NCI-H2196 treated with DMSO at 0.1 percent for 48 hours (cell line): ENCODE data around the gene COX7A2L.

Experiments used
- DNase-seq: peaks from one replicate; lab custom pipeline; 2025; ENCODE audit not compliant: unreplicated experiment; lab: John Stamatoyannopoulos, UW

Gene COX7A2L

DNA sequence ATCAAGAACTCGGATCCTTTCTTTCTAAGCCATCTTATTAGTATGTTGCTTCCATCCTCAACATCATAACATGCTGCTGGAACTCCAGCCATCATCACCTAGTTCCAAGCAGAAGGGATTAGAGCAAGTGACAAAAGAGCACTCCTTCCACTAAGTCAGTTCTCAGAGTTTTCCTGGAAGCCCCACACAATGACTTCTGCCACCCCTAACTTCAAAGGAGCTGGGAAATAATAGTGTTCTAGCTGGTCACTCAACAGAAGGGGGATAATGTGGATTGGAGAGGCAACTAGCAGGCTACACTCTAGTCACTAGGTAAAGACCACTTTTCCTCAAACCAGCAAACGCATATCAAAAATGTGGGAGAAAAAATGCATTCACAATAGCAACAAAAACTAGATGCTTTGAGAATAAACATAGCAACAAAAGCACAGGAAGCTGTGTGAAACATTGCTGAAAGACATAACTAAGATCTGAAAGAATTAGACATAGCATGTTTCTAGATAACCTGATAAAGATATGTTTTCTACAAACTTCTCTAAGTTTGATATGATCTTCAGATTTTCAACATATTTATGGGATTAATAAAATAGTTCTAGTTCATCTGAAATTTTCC, 39.5 kb downstream of the COX7A2L start:
- DNase-seq = no peak

GRCh38 chr2:42319265-42319664, 41.8 kb downstream of the COX7A2L start:
- DNase-seq = no peak

DNA sequence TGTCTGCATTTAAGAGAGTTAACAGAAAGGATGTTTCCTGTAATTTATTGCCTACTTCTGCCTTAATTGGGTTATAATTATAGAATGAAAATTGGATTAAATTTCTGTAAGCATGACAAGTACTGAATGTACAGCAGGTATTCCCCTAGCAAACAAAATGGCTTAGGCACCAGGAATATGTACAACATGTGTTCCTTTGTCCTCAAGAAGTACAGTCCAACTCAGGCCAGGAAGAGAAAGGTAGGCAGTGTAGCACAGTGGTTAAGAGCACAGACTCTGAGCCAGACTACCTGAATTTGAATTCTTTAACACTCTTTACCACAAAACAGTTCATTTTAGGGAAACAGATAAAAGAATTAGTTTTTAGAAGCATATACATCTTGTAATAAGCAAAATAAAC, 43.1 kb downstream of the COX7A2L start:
- DNase-seq = no peak

- DNase-seq = no peak
Measured at GRCh38 chr2:42317486-42317885, 43.5 kb downstream of the COX7A2L start.

- DNase-seq = no peak
Measured at GRCh38 chr2:42316910-42317309, 44.1 kb downstream of the COX7A2L start.

- DNase-seq = no peak
Measured at GRCh38 chr2:42315844-42316470, 45.1 kb downstream of the COX7A2L start.

DNA sequence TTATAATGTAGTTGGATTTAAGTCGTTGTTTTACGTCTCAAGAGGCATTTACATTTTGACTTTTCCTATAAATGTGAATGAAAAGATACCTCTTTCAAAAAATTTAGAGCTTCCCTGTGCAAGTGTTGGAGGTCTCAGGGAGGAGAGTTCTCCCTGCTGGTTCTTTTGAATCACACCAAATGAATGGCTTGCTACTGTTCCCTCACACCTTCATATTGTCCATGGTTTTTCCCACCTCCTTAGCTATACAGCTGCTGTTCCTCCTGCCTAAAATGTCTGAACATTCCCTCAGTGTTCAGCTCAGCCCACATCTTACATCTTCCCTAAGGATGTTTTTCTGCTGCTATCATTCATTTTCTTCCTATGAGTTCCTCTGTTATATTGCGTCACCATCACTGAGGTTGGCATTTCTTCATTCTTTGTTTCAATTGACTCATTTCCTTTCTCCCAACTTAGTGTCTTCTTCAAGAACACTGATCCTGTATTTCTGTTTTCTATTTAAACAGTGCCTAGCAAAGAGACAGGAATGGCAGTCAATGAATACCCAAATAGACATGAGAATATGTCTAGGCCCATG, 46.0 kb downstream of the COX7A2L start:
- no peak for DNase-seq

GRCh38 chr2:42312106-42312505, 48.9 kb downstream of the COX7A2L start:
- no peak for DNase-seq

DNA sequence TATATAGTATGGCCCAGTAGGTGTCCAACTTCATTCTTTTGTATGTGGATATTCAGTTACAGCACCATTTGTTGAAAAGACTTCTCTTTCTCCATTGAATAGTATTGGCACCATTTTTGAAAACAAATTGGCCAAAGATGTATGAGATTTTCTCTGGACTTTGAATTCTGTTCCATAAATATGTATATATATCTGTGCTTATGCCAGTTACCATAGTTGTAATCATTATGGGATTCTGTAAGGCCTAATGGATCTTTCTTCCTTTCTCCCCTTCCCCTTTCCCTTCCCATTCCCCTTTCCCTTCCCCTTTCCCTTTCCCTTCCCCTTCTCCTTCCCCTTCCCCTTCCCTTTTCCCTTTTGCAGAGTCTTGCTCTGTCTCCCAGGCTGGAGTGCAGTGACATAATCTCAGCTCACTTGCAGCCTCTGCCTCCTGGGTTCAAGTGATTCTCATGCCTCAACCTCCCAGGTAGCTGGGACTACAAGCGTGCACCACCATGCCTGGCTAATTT, 51.0 kb downstream of the COX7A2L start:
- DNase-seq = no peak

- no peak for DNase-seq
Measured at GRCh38 chr2:42309366-42309765, 51.7 kb downstream of the COX7A2L start.

DNA sequence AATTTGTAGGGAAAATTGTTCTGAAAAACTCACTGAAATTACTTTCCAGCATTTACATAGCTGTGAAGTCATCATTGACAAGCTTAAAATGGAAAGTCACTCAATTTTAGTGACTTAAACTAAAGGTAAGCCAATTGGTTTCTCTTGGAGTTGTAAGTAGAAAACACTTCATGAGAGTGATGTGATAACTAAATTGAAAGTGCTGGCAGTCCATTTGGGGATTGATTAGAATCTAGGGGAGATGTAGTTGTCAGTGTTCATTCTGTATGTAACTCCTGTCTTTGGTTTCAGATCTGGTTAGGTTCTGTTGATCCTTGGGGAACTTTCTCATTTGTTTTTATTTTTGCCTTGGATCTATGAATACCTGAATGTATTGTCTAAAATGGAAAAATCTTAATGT, 53.8 kb downstream of the COX7A2L start:
- no peak for DNase-seq

GRCh38 chr2:42304059-42304713, 56.8 kb downstream of the COX7A2L start:
- no peak for DNase-seq

DNA sequence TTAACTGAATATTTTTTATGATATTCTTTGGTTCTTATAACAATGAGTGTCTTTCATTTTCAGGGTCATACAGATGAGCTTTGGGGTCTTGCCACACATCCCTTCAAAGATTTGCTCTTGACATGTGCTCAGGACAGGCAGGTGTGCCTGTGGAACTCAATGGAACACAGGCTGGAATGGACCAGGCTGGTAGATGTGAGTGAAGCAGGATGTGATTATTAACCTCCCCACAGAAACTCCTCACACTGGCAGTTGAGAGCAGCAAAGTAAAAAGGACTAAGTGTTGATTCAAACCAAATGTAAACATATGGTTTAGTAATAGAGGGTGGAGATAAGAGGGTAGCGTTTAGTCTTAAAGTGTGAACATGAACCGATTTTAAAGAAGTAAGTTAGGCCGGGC, 57.8 kb downstream of the COX7A2L start:
- no peak for DNase-seq

DNA sequence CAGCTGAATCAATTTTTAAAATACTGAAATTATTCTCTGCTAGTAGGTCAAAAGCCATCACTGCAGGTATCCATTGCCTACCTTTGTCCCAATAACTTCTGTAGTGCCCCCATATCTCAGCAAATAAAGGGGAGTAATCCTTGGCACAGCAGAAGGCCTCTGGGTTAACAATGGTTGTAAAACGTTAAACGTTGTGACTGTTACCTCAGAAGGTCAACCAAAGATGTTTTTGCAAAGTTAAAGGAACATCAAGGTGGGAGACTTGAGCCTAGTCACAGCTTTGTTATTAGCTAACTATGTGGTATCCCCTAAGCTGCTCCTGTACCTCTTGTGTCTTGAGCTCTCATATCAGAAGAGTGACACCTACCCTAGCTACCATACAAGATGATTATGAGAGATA, 60.5 kb downstream of the COX7A2L start:
- no peak for DNase-seq
